DOHH2 (cell line): ENCODE results near the gene FRYL.

ENCODE experiments used
- CTCF ChIP-seq: fragments of 200-600 bp; sonication (generic); IDR thresholded peaks from one replicate; pipeline ENCODE4 v1.5.1; 2014; ENCODE audit warnings: antibody characterized with exemption, mild to moderate bottlenecking, low read depth, low read length; ENCODE audit not compliant: poor library complexity, severe bottlenecking
- EZH2phosphoT487 ChIP-seq: fragments of 200-600 bp; sonication (generic); IDR thresholded peaks from 2 replicates; pipeline ENCODE4 v1.6.1; 2017; ENCODE audit warnings: borderline replicate concordance, mild to moderate bottlenecking, antibody characterized with exemption, low read length, moderate library complexity, mixed read lengths

- no peak for TF ChIP-seq CTCF
- TF ChIP-seq EZH2phosphoT487 = no peak
These were observed 139.9 kb downstream of the FRYL start for GRCh38 chr4:48640225-48640624.
